MCF 10A (cell line): Measurements from ENCODE around the gene SCGB1C2. TPM values are rescaled to one million over a fixed set of nuclear protein-coding genes. Genes with fewer than 3 reads are reported as not detected.

ENCODE experiments used
- BruUV-seq: library from RNA; stranded (reverse); fragments of 400-500 nt; replicated peaks from 2 replicates; lab custom pipeline; 2021; lab: Mats Ljungman, UMichigan
- CTCF ChIA-PET: fragments of 300-600 bp; sonication (Branson Sonifier 250); formaldehyde crosslinking; extraction: SDS; loops from one replicate; lab custom pipeline; 2021; ENCODE audit warnings: antibody characterized with exemption, inconsistent platforms; lab: Yijun Ruan, JAX
- POLR2A ChIA-PET: fragments of 300-600, 350-650 bp; sonication (Branson Sonifier 250); formaldehyde crosslinking; extraction: SDS; loops from one replicate; lab custom pipeline; 2020; ENCODE audit warnings: antibody characterized with exemption, inconsistent platforms; lab: Yijun Ruan, JAX
- DNase-seq: peaks from one replicate; pipeline ENCODE4 v3.0.0-alpha.2; 2018; ENCODE audit not compliant: unreplicated experiment
- H3K27ac Mint-ChIP-seq: one replicate; pipeline ENCODE4 v1.8.0; 2022; ENCODE audit warnings: mild to moderate bottlenecking, low read depth, mixed read lengths; ENCODE audit not compliant: unreplicated experiment
- H3K27me3 Mint-ChIP-seq: one replicate; pipeline ENCODE4 v1.8.0; 2022; ENCODE audit warnings: mixed read lengths; ENCODE audit not compliant: insufficient read depth, unreplicated experiment
- H3K36me3 Mint-ChIP-seq: one replicate; pipeline ENCODE4 v1.8.0; 2022; ENCODE audit warnings: mild to moderate bottlenecking, moderate library complexity, mixed read lengths; ENCODE audit not compliant: insufficient read depth, unreplicated experiment
- H3K4me1 Mint-ChIP-seq: one replicate; pipeline ENCODE4 v1.8.0; 2022; ENCODE audit warnings: mixed read lengths; ENCODE audit not compliant: insufficient read depth, unreplicated experiment
- H3K4me3 Mint-ChIP-seq: one replicate; pipeline ENCODE4 v1.8.0; 2022; ENCODE audit warnings: mild to moderate bottlenecking, moderate library complexity, mixed read lengths; ENCODE audit not compliant: unreplicated experiment
- H3K9me3 Mint-ChIP-seq: one replicate; pipeline ENCODE4 v1.8.0; 2022; ENCODE audit warnings: mixed read lengths; ENCODE audit not compliant: unreplicated experiment
- intact Hi-C: fragments of 100-400 bp; cut with micrococcal nuclease; formaldehyde crosslinking; loops from 2 replicates; pipeline ENCODE4 v1.14.1; 2022
- total RNA-seq: library from RNA; stranded (reverse); gene quantifications from 2 replicates; pipeline ENCODE4 v1.2.3, GENCODE V29; 2022
- TF ChIP-seq, protein P1 (sequence below): fragments of 200-600 bp; IDR thresholded peaks from one replicate; pipeline ENCODE4 v1.8.0; 2022; ENCODE audit warnings: antibody characterized with exemption, mild to moderate bottlenecking; ENCODE audit not compliant: unreplicated experiment

SCGB1C2 gene
- total RNA-seq, 1 experiment from 2014 or later: not detected

GRCh38 chr17:156946-157345 is 19.6 kb downstream of the SCGB1C2 start:
- CTCF ChIA-PET: interaction anchor here (0.9 kb wide), 1 partner anchor 543 kb away, joined by 3 read pairs; no protein-coding TSS in a partner anchor
- no peaks in the 10 kb centered on the region for H3K9me3 Mint-ChIP-seq
- peaks cover 23% of the 10 kb centered on the region for H3K27me3 Mint-ChIP-seq
- BruUV-seq: no TSS peak
- H3K4me1 Mint-ChIP-seq: no peaks in the 10 kb centered on the region
- TF ChIP-seq, protein P1, sequence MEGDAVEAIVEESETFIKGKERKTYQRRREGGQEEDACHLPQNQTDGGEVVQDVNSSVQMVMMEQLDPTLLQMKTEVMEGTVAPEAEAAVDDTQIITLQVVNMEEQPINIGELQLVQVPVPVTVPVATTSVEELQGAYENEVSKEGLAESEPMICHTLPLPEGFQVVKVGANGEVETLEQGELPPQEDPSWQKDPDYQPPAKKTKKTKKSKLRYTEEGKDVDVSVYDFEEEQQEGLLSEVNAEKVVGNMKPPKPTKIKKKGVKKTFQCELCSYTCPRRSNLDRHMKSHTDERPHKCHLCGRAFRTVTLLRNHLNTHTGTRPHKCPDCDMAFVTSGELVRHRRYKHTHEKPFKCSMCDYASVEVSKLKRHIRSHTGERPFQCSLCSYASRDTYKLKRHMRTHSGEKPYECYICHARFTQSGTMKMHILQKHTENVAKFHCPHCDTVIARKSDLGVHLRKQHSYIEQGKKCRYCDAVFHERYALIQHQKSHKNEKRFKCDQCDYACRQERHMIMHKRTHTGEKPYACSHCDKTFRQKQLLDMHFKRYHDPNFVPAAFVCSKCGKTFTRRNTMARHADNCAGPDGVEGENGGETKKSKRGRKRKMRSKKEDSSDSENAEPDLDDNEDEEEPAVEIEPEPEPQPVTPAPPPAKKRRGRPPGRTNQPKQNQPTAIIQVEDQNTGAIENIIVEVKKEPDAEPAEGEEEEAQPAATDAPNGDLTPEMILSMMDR: no peak
- intact Hi-C loops: no loop called here
- H3K27ac Mint-ChIP-seq: no peak overlapping the region
- POLR2A ChIA-PET: no interaction called here
- no peaks in the 10 kb centered on the region for H3K36me3 Mint-ChIP-seq
- no peak for DNase-seq
- H3K4me3 Mint-ChIP-seq: no peak overlapping the region

DNA sequence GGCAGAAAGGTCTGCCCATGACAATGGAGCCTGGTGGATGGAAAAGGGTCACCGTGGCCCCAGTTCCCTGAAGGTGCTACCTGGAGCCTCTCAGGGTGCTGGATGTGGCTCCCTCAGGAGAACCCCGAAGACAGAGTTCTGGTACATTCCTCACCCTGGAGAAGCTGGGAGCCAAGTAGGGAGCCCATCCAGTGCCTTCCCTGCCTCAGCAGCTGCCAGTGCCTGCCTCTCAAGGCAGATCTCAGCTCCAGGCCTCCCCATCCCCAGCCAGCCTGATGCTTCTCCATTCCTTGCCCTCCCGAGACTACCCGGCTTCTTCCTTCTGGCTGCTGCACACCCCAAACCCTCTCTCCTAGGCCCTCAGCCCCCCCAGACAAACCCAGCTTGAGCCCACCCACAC is 20.5 kb downstream of the SCGB1C2 start:
- CTCF ChIA-PET: interaction anchor here (0.6 kb wide), 1 partner anchor 772 kb away, joined by 3 read pairs; no protein-coding TSS in a partner anchor
- Mint-ChIP-seq H3K27me3 (peaks cover 23% of the 10 kb centered on the region), H3K9me3 (no peaks in the 10 kb centered on the region), H3K36me3 (no peaks in the 10 kb centered on the region), H3K27ac (no peak overlapping the region), H3K4me3 (no peak overlapping the region), H3K4me1 (no peaks in the 10 kb centered on the region)
- intact Hi-C loops: no loop called here
- no TSS peak for BruUV-seq
- no peak for DNase-seq
- TF ChIP-seq, protein P1: no peak
- POLR2A ChIA-PET: no interaction called here

GRCh38 chr17:158379-158778 is 21.0 kb downstream of the SCGB1C2 start:
- ChIA-PET CTCF (interaction anchor here (0.6 kb wide), 1 partner anchor 772 kb away, joined by 3 read pairs; no protein-coding TSS in a partner anchor), POLR2A (no interaction called here)
- TF ChIP-seq, protein P1: no peak
- intact Hi-C loops: no loop called here
- H3K27ac Mint-ChIP-seq: no peak overlapping the region
- H3K36me3 Mint-ChIP-seq: no peaks in the 10 kb centered on the region
- H3K4me1 Mint-ChIP-seq: no peaks in the 10 kb centered on the region
- H3K4me3 Mint-ChIP-seq: no peak overlapping the region
- peaks cover 23% of the 10 kb centered on the region for H3K27me3 Mint-ChIP-seq
- H3K9me3 Mint-ChIP-seq: no peaks in the 10 kb centered on the region
- no peak for DNase-seq
- BruUV-seq: no TSS peak

DNA sequence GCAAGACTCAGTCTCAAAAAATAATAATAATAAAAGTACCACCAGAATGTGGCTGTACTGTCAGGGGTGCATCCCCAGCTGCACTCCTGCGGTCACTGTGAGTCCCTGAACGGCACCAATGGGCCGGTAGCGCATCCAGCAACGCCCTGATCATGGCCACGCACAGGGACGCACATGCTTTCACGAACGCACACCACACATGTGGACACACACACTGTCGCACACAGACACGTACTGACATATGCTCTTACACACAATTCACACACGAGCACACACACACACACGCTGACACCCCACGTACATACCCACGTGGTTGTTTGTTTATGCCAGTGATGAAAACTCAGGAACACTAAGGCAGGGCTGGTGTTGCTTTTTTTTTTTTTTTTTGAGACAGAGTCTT is 22.2 kb downstream of the SCGB1C2 start:
- BruUV-seq: no TSS peak
- TF ChIP-seq, protein P1: no peak
- DNase-seq: no peak
- no peaks in the 10 kb centered on the region for H3K9me3 Mint-ChIP-seq
- no peaks in the 10 kb centered on the region for H3K36me3 Mint-ChIP-seq
- H3K4me1 Mint-ChIP-seq: no peaks in the 10 kb centered on the region
- intact Hi-C loops: no loop called here
- no peak overlapping the region for H3K27ac Mint-ChIP-seq
- ChIA-PET POLR2A (no interaction called here), CTCF (interaction anchor here (1.1 kb wide), 1 partner anchor 15 kb away, joined by 3 read pairs; no protein-coding TSS in a partner anchor)
- H3K27me3 Mint-ChIP-seq: peaks cover 23% of the 10 kb centered on the region
- no peak overlapping the region for H3K4me3 Mint-ChIP-seq
